Measurements from ENCODE around the gene ADCY1.

- TF ChIP-seq GATA3 (IDR thresholded peaks at IDR 0.05; ENCODE audit: low read depth, low read length) (no peak), GATA2 (IDR thresholded peaks at IDR 0.05; ENCODE audit: low read depth, low read length) (no peak)
Observed at GRCh38 chr7:45563941-45564461, 10.2 kb upstream of the ADCY1 start.
